GM21367 (cell line): Measurements from ENCODE around the gene POGZ.
"Not testable (repeated sequence)": the region's sequence is repeated elsewhere in the genome, so short reads cannot be mapped to it uniquely, and the experiment has no call there.

Experiments used
- ATAC-seq: cut with Tn5 transposase; IDR thresholded peaks from one replicate; pipeline ENCODE4 v1.9.1; 2021; ENCODE audit not compliant: unreplicated experiment

The POGZ gene

DNA sequence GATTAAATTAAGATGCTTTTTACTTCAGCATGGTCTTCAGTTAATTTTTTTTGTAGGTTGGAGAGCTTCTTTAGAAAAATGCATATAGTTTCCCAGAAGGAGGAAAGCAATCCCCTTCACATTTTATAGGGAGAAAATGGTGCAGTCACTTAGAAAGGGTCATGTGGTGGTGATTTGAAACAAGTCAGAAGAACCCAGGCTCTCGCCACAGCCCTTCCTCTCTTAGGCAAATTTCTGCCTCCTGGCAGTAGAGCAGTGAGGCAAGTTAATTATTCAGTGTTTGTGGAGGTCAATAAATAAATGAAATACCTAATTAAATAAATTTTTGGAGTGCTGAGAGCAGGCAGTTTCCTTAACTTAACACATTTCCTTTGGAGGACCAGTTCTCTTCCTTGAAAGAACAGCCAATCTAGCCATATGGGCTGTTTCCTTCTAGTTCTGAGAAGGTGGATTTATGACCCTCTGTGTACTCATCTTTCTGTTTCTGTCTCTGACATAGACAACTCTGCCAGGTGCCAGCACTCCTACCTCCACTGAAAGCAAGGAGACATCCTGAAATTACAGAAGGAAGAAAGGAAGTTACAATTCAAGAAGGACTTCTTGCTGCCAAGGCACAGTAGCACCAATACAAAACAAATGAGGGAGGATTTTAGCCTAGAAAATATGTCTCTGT, 19.0 kb upstream of the POGZ start:
- ATAC-seq, result no peak

DNA sequence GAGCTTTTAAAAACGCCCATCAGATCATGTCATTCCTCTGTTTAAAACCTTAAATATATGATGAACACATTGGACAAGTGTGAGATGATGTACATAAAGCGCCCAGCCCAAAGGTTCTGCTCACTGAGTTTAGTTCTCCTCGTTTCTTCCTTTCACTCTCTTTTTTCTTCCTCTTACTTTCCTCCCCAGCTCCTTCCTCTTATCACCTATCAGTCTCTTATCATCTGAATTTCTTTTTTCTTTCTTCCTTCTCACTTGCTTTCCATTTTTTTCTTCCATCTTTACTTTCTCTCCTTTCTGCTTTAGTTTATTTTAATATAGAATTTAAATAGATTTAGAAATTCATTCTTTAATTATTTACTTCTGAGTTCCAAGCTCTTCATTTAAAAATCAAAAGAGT, 17.8 kb upstream of the POGZ start:
- ATAC-seq, result no peak

DNA sequence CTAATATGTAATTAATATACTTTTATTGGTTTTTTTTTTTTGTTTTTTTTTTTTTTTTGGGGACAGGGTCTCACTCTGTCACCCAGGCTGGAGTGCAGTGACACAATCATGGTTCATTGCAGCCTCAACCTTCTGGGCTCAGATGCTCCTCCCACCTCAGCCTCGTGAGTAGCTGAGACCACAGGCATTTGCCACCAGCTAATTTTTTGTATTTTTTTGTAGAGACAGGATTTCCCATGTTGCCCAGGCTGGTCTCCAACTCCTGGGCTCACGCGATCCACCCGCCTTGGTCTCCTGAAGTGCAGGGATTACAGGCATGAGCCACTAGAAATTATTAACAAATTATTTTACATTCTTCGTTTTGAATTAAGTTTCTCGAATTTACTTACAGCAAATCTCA, 16.8 kb upstream of the POGZ start:
- no peak for ATAC-seq

DNA sequence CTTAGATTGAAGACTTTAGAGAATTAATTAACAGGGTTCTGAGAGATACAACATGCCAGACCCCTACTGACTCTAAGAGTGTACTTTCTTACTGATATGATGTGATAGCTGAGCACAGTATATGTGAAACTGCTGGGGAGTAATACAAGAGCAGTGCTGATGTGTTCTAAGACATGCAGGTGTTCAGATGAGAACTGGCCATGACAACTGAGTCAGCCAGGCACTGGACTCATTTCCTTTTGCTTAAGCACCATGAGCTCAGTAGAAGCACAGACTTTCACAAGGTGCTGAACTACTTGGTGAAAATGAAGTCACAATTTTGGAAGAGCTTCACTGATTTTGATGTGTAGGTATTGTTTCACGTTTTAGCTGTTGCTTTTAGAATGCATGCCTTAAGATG, 15.9 kb upstream of the POGZ start:
- peak; percentile 70 for ATAC-seq

DNA sequence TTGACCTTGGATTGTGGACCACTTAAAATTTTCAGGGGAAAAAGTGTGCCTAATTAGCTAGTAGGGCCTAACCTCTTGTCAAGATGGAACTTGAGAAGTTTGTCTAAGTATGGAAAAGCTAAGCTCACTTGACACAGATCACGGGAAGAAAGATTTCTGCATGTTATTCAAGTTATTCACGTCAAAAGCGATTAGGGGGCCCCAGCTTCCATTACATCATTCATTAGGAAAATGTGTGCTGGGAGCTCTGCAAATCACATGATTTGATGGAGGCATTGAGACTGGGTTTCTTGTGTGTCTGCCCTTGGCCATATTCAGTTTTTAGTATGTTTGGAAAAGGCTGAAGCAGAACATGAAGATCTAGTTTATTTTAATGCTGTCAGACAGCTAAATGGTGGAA, 15.5 kb upstream of the POGZ start:
- no peak for ATAC-seq

DNA sequence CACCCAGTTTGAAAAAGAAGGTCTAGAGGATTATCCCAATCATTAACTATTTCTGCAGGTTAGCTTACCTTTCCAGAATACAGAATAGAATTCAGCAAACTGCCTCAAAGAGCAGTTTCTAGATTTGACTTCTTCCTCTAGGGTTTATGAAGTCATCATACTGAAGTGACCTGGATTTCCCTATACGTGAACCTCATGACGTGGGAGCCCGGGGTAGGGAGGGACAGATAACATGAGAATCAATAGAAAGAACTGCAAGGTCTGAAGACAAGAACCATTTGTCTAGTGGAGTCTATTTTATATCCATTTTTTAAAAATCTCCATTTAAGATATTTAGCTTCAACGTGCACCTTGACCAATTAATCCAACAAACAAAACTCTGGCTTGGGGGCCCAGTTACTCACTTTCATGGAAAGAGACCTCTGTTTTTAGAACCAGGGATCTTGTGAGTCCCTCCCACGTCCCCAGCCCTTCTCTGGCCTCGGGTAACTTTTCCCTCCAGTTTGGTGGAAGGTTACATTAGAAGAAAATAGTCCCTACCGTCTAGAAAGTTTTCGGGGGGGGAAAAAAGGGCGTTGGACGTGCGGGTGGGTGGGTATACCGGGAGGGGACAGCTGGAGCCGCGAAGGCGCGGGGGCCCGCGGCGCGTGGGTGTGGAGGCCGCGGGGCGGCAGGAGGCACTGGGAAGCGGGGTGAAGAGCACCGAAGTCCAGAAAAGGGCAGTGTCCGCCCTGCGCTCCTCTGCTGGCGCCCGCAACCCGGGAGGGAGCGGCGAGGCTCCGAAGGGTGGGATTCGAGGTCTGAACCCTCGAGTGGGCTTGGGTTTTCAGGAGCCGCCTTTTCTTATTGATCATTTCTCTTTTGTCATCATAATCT, 13.8 kb upstream of the POGZ start:
- no peak for ATAC-seq

DNA sequence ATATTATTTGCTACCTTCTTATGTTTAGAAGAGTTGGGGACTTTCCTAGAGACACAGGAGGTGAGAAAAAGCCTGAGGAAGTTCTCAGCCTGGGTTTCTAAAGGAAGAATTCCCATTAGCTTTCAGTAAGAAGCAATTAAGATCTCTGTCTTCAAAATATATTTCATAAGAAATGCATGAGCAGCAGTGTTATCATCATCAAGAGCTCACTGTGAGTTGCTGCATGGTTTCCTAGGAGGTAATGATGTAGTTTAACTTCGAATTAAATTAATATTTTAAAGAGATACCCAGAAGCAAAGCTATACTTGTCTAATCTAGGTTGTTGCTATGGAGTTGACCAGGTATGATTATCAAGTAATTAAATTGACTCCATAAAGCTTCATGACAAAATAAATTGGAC, 5.7 kb upstream of the POGZ start:
- no peak for ATAC-seq

DNA sequence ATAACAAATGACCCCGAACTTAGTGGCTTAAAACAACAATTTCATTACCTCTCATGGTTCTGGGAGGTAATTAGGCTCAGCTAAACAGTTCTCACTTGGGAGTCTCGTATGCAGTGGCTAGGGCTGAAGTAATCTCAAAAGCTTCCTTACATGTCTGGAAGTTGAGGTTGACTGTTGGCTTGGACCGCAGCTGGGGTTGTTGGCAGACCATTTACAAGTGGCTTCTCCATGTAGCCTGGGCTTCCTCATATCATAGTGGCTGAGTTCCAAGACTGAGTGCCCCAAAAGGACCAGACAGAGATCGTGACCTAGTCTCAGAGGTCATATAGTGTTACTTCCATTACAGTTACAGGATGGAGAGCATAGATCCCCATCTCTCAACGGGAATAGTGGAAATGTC, 2.4 kb upstream of the POGZ start:
- no peak for ATAC-seq

DNA sequence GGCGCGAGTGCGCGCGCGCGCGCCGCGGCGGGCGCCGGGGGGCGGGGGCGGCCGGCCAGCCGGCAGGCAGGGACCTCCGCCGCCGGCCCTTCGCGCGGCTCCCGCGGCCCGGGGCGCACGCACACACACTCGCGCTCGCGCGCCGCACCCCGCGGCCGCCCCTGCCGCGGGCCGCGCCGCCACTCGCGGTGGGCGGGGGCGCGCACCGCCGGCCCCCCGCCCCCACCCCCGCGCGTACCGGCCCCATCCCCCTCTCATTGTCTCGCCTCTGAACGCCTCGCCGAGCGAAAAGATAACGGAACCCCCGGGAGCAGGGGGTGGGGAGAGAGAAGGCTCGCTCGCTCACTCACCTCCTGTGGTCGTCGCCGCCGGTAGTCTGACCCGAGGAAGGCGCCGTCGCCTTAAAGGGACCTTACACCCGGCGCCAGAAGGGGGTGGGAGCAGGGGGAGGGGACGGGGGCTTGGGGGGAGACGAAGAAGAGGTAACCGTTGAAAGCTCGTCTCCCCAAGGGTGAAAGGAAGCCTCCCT, 428 bp downstream of the POGZ start:
- no peak for ATAC-seq

DNA sequence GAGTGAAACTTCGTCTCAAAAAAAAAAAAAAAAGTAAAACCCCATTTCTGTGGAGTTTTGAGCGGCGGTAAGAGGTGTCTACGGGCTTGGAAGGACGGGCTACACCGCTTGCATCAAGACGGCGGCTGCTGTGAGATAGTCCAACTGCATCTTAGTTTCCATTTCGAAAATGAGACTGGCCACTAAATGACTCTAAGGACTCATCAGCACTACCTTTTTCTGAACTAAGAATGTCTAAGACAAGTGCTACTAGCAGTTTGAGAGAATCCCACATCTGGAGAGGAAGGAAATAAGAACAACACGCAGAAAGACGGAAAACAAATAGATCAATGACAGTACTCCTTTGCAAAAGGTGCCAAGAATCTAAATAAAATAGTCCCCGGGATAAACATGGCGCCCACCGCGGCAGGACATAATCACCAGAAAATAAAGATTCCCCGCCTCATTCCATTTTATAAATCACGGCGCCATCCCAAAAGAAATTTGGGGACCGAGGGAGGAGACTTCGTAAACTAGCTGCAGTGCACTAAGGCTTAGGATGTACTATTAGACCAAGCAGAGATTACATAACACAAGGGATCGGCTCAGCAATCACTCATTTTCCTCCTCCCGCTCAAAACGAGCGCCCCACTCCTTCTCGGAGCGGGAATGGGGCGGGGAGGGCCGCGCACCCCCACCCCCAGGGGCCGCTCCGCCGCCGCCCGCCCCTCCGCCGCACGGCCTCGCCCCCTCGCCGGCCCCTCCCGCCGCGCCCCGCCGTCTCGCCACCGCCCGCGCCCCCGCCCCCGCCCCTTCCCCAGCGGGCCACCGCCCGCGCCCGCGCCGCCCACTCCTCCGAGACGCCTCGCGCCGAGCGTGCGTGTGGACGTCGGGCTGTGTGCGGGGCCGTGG, 1.1 kb downstream of the POGZ start:
- no peak for ATAC-seq

DNA sequence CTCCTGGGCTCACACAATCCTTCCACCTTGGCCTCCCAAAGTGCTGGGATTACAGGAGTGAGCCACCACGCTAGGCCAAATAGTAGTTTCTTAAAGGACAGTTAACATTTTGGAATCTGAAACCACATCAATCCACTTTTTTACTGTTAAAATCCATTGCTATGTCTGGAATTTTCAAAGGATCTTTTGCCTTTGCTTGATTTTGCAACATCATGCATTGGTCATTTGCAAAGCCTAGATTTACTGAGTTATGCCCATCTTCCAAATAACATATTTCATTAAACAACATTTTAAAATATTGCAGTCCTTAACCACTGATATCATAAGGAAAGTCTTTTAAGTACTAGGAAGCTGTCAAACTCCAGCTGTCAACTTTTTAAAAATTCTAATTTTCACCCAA, 3.3 kb downstream of the POGZ start:
- ATAC-seq, result no peak

DNA sequence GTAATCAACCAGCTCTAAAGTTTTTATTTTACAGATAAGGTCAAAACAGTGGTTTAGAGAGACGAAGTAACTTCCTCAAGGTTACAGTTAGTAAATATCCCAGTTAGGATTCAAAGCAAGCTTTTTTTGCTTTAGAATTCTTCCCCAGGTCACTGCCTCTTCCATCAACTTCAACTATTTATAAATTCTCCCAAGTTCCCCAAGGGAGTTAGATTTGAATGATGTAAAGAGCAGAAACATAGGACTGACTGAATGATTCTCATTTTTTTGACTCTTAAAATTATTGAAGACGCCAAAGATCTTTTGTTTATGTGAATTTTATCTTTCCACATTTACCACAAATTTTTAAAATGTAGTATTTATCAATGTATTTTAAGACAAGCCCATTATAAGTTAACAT, 4.1 kb downstream of the POGZ start:
- no peak for ATAC-seq

DNA sequence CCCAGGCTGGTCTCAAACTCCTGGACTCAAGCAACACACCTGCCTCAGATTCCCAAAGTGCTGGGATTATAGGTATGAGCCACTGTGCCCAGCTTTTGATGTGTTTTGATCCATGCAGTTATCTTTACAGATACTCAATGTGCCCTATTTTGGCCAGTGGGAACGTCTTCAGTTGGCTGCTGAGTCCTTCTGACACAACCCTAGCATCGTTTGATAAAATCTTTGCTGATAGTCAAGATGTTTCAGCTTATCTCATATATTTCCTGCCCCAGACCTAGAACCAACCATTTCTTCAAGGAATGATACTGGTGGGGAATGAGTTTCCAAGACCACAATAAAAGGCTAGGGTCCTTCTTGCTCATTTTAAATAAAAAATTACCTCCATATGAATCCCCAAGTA, 11.6 kb downstream of the POGZ start:
- ATAC-seq, result no peak

DNA sequence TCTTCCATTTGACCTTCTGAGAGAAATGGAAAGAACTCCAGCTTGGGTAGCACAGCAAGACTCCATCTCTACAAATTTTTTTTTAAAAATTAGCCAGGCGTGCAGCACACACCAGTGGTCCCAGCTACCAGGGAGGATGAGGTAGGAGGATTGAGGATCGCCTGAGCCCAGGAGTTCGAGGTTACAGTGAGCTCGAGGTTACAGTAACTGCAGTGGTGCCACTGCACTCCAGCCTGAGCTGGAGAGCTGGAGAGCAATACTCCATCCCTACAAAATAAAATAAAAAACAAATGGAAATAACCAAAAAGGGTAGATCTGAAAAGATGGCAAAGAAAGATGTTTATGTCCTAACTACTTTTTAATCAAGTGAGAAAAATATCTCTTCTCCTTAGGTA, 14.5 kb downstream of the POGZ start:
- no peak for ATAC-seq

DNA sequence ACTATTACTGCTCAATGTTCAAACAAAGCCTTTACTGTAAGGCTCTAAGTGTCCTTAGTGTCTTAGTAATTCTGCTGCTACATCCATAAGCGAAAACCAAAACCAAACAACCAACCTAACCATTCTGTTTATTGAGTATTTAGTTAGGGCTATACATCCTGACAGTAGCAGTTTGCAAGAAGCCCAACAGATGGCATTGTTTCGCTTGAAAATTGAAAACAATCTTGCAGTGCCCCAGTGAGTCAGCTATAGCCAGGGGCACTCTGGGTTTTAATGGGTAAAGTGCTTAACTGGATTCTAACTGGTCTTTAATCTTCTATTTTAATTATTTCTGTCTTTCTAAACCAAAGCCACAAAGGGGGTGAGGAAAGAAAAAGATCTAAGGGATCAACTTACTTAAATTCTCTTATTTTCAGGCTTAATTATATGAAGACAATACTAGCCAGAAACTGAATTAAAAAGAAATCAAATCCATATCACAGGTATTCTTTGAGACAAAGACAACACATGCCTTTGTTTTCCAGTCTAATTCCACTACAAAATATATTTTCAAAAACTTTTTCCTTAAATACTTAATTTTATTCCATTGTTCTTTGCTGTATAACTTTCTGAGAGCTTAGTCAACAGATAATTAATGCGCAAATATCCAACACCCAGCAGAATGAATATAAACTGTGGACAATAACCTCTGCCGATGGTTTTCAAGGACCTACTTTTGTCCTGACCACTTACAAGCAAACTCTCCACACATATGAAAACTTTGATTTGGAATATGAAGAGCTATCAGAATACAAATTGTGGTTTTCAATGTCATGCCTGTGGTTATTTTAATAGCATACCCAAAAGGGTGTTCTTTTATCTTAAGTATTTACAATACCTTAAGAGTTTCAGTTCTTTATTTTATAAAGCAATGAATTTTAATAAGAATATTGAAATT, 15.2 kb downstream of the POGZ start:
- ATAC-seq, result no peak

DNA sequence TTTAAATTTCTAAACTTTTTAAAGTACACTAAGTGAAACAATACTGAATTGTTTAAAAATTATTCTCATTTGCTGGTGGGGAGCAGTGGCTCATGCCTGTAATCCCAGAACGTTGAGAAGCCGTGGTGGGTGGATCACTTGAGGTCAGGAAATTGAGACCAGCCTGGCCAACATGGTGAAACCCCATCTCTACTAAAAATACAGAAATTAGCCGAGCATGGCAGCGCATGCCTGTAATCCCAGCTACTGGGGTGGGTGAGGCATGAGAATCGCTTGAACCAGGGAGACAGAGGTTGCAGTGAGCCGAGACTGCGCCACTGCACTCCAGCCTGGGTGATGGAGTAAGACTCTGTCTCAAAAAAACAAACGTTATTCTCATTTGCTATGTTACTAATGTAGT, 21.9 kb downstream of the POGZ start:
- ATAC-seq, result not testable (repeated sequence)

DNA sequence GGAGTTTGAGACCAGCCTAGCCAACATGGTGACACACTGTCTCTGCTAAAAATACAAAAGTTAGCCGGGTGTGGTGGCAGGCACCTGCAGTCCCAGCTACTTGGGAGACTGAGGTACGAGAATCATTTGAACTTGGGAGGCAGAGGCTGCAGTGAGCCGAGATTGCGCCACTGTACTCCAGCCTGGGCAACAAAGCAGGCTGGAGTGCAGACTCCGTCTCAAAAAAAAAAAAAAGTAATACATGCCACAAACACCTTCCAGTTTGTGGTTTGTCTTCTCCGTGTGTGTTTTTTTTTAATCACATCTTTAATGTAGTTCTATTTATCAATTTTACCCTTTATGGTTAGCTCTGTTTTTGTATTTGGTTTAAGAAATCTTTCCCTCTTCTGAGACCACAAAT, 22.3 kb downstream of the POGZ start:
- ATAC-seq, result no peak

DNA sequence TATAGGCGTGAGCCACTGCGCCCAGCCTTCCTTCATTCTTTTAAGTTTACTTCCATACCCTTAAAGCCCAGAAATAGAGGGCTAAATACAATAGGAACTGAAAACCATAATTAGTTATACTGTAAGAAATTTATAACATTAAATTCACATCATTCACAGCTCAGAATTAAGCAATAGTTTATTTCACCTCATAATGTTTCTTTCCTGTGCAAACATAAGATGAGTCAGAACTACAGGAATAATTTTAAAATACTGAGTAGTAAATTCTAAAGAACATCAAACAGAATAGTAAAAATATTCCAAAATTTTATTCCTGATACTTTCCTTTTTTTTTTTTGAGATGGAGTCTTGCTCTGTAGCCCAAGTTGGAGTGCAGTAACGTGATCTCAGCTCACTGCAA, 24.1 kb downstream of the POGZ start:
- ATAC-seq, result no peak

DNA sequence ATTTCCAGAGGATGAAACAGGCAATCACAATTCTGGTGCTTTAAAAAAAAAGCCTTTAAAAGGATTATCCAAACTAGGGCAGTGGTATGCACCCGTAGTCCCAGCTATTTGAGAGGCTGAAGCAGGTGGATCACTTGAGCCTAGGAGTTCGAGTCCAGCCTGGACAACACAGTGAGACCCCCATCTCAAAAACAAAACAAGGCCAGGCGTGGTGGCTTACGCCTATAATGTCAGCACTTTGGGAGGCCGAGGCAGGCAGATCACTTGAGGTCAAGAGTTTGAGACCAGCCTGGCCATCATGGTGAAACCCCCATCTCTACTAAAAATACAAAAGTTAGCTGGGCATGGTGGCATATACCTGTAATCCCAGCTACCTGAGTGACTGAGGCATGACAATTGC, 25.5 kb downstream of the POGZ start:
- ATAC-seq, result not testable (repeated sequence)

DNA sequence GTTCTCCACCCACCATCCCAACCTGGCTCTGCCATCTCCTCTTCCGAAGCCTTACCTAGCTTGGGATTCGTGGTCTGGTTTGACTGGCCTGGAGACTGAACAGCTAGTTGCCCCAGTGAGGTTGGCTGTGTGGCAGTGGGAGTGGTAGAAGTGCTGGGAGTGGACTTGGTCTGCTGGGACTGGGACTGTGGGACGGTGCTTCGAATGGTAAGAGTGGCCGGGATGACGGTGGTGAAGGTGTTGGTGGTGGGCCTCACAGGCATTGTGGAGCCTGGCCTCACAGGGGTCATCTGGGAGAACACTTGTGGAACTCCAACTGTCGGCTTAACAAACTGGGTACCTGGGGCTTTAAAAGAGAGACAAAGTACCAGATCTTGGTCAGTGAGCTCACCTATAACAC, 31.2 kb downstream of the POGZ start:
- ATAC-seq, result no peak
